IPS DF 6.9 (cell line): ENCODE data around the gene MC1R.
A peak's percentile ranks its signal among the peaks of the same experiment; 100 is the strongest.

Experiments
- DNase-seq: peaks from one replicate; pipeline ENCODE4 v3.0.0-alpha.2; 2013; ENCODE audit warnings: low read depth, low spot score
- H3K27ac ChIP-seq: one replicate; pipeline ENCODE4 v1.5.1; 2013; ENCODE audit warnings: low read length, control low read depth
- H3K27me3 ChIP-seq: 2 replicates; pipeline ENCODE4 v1.6.1; 2013; ENCODE audit warnings: mild to moderate bottlenecking, low read length; ENCODE audit not compliant: control insufficient read depth, insufficient read depth
- H3K36me3 ChIP-seq: 2 replicates; pipeline ENCODE4 v1.6.1; 2013; ENCODE audit warnings: low read length; ENCODE audit not compliant: control insufficient read depth, insufficient read depth
- H3K4me1 ChIP-seq: 2 replicates; pipeline ENCODE4 v1.6.1; 2013; ENCODE audit warnings: low read length; ENCODE audit not compliant: control insufficient read depth, insufficient read depth
- H3K4me3 ChIP-seq: 2 replicates; pipeline ENCODE4 v1.5.1; 2013; ENCODE audit warnings: mild to moderate bottlenecking, low read length
- H3K9me3 ChIP-seq: 2 replicates; pipeline ENCODE4 v1.6.1; 2013; ENCODE audit warnings: low read length, inconsistent platforms; ENCODE audit not compliant: control insufficient read depth, insufficient read depth
- WGBS: extraction: QIAGEN DNeasy Blood & Tissue Kit; methylation state at CpG from one replicate; pipeline ENCODE4 v1.1.7; 2013; ENCODE audit warnings: mixed read lengths, missing lambda C conversion rate; ENCODE audit not compliant: insufficient read length, insufficient coverage; 5-methylcytosine and 5-hydroxymethylcytosine counted together

Gene MC1R

DNA sequence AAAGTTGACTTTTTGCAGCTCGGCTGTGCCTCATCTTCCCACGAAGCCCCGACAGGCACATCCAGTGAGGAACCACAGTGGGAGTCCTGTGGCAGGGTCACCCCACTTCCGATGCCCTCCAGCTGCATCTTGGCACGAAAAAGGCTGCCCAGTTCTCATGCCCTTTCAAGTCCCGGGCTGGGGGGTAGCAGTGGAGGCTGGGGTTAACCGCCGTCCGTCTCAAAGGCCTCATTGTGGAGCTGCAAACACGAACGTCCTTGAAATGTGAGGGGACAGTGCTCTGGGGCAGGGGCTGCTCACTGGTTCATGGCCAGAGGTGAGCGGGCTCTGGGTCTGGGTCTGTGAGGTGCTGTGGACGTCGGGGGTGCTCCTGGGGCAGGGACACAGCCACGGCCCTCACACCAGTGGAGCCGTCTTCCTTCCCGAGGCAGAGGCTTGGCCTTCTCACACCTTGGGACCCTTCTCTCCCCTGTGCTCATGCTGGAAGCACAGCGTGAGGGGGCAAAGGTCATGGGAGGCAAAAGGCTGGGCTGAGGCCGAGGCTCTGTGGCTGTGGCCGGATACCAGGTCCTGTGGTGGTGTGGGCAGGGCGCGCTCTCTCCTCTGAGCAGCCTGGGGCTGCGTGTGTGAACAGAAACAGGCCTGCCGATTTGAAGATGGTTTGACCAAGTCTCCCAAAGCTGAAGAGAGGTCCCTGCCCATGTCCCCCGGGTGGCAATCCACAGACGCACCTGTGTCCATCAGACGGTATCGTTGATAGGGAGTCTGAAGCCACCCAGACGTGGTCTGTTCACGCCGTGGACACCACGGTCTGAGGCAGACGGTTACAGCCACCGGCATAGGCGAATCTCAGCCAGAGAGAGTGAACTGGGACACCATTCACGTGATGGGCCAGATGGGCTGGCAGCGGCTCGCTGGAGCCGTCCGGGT, 3.1 kb upstream of the MC1R start:
- H3K9me3 ChIP-seq: no peaks in the 10 kb centered on the region
- H3K4me1 ChIP-seq: peaks cover 5% of the 10 kb centered on the region
- H3K27ac ChIP-seq: no peak overlapping the region
- peaks cover 6% of the 10 kb centered on the region for H3K36me3 ChIP-seq
- no CpG with 5 or more reads among the region's 40 CpGs for WGBS
- DNase-seq: no peak
- H3K4me3 ChIP-seq: no peak overlapping the region
- H3K27me3 ChIP-seq: no peaks in the 10 kb centered on the region

DNA sequence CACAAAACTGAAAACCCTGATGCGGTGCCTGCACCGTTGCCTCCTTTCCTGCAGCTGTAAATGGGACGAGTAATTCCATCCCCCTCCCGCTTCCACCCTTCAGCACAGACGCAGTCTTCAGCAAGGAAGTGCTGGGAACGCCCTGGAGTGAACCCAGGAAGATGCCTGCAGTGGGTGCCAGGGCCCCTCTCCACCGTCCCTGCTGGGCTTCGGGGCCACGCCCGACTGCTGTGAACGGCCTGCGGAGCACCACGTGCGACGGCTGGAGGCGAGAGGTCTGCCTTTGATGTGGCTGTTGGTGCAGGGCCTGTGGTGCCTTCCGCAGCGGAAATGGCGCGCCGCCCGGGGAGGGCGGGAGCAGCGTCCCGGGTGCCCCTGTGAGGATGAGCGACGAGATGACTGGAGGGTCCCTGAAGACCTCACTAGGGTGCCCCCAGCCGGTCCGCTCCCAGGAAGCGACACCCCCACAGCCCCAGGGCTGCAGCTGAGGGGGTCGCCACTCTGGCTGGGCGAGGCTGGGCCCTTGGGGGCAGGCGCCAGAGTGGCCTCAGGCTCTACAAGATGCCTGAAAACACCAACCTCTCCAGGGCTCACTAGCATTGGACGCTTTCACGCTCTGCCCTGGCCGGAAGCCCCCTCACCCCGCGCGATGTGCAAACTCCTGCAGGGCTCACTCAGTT, 749 bp upstream of the MC1R start:
- DNase-seq: no peak
- H3K27ac ChIP-seq: no peak overlapping the region
- no CpG with 5 or more reads among the region's 39 CpGs for WGBS

DNA sequence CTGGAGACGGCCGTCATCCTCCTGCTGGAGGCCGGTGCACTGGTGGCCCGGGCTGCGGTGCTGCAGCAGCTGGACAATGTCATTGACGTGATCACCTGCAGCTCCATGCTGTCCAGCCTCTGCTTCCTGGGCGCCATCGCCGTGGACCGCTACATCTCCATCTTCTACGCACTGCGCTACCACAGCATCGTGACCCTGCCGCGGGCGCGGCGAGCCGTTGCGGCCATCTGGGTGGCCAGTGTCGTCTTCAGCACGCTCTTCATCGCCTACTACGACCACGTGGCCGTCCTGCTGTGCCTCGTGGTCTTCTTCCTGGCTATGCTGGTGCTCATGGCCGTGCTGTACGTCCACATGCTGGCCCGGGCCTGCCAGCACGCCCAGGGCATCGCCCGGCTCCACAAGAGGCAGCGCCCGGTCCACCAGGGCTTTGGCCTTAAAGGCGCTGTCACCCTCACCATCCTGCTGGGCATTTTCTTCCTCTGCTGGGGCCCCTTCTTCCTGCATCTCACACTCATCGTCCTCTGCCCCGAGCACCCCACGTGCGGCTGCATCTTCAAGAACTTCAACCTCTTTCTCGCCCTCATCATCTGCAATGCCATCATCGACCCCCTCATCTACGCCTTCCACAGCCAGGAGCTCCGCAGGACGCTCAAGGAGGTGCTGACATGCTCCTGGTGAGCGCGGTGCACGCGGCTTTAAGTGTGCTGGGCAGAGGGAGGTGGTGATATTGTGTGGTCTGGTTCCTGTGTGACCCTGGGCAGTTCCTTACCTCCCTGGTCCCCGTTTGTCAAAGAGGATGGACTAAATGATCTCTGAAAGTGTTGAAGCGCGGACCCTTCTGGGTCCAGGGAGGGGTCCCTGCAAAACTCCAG, 1.1 kb downstream of the MC1R start:
- peaks cover 14% of the 10 kb centered on the region for H3K4me1 ChIP-seq
- no CpG with 5 or more reads among the region's 52 CpGs for WGBS
- no peak for DNase-seq

More for the DNA sequence above, 749 bp upstream of the MC1R start:
- Histone ChIP-seq H3K4me1 (peaks cover 14% of the 10 kb centered on the region), H3K4me3 (peak overlapping the region; percentile 37), H3K36me3 (no peaks in the 10 kb centered on the region; the same call in 1 of the 2 replicates), H3K27me3 (no peaks in the 10 kb centered on the region), H3K9me3 (no peaks in the 10 kb centered on the region)

DNA sequence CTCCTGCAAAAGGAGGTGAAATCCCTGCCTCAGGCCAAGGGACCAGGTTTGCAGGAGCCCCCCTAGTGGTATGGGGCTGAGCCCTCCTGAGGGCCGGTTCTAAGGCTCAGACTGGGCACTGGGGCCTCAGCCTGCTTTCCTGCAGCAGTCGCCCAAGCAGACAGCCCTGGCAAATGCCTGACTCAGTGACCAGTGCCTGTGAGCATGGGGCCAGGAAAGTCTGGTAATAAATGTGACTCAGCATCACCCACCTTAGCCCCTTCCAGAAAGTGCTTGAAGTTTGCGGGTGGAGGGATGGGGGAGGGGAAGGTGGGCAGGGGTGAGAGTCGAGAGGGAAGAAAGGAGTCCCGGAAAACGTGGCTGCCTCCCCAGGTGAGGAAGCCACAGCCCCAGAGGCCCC, 2.1 kb downstream of the MC1R start:
- no CpG with 5 or more reads among the region's 6 CpGs for WGBS
- peaks cover 14% of the 10 kb centered on the region for H3K4me1 ChIP-seq
- H3K36me3 ChIP-seq: no peaks in the 10 kb centered on the region; the same call in 1 of the 2 replicates
- no peak overlapping the region for H3K4me3 ChIP-seq
- no peak for DNase-seq
- no peaks in the 10 kb centered on the region for H3K9me3 ChIP-seq
- no peak overlapping the region for H3K27ac ChIP-seq
- H3K27me3 ChIP-seq: no peaks in the 10 kb centered on the region

More for the DNA sequence above, 1.1 kb downstream of the MC1R start:
- H3K36me3 ChIP-seq: no peaks in the 10 kb centered on the region; the same call in 1 of the 2 replicates
- no peak overlapping the region for H3K27ac ChIP-seq
- no peak overlapping the region for H3K4me3 ChIP-seq
- no peaks in the 10 kb centered on the region for H3K27me3 ChIP-seq
- no peaks in the 10 kb centered on the region for H3K9me3 ChIP-seq

DNA sequence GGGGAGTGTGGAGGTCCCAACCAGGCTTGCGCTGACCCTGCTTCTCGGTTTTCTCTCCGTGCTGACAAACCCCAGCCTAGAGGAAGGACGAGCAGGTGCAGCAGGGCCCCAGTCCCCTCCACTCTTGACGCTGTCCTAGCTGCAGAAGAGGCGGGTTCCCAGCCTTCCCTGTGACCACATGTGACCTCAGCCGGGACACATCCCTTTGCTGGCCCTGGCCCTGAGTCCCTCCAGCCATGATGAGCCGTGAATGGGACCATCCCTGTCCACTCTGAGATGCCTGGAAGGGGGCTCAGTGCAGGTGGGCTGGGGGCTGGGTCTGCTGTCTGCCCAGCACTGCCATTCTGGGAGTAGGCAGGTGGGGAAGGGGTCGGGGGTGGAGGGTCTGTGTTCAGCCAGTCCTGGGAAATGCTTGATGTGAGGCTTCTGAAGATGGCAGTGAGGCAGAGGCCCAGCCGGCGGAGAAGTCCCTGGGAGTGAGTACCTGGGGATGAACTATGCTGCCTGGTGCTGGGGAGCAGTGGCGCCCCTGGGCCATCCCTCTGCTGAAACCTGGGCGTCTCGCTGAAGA, 2.6 kb downstream of the MC1R start:
- Histone ChIP-seq H3K36me3 (no peaks in the 10 kb centered on the region; the same call in 1 of the 2 replicates), H3K27ac (no peak overlapping the region), H3K4me3 (0 out of 2 replicates have a peak overlapping the region, but pooled peaks have one; percentile 2), H3K9me3 (no peaks in the 10 kb centered on the region), H3K27me3 (no peaks in the 10 kb centered on the region), H3K4me1 (peaks cover 14% of the 10 kb centered on the region)
- no peak for DNase-seq
- WGBS: no CpG with 5 or more reads among the region's 14 CpGs

DNA sequence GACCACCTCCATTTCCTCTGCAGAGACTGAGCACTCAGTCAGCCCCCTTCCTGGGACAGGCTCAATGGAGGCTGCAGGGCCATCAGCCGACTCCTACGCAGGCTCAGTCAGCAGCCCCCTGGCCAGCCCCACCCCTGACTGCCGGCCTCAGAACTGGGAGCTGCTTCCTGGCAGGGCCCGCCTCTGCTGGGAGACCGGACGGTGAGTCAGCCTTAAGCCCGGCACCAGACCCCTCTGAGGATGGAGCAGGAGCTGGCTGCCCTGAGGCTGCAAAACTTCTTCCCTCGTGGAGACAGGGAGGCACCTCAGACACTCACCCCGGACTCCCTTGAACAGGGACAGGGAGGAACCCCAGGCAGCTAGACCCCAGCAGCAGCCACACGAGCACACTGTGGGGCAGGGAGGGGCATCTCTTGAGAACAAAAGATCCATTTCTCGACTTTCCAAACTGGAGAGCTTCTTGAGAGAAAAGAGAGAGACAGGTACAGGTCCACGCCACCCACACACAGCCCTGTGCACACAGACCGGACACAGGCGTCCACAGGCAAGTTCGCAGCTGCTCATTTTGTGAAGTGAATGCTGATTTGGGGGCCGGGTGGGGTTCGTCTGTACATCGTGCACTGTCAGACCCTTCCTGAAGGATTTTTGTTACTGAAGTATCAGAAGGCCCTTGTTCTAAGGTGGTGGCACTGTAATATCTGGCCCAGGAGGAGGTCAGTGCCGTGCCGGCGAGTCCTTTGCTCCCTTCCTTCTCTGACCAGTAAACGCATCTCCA, 3.2 kb downstream of the MC1R start:
- WGBS: no CpG with 5 or more reads among the region's 22 CpGs
- no peak for DNase-seq
- Histone ChIP-seq H3K27me3 (no peaks in the 10 kb centered on the region), H3K9me3 (no peaks in the 10 kb centered on the region), H3K4me3 (peak overlapping the region; percentile 39; the same call in 1 of the 2 replicates), H3K4me1 (peaks cover 14% of the 10 kb centered on the region), H3K36me3 (no peaks in the 10 kb centered on the region; the same call in 1 of the 2 replicates), H3K27ac (no peak overlapping the region)

DNA sequence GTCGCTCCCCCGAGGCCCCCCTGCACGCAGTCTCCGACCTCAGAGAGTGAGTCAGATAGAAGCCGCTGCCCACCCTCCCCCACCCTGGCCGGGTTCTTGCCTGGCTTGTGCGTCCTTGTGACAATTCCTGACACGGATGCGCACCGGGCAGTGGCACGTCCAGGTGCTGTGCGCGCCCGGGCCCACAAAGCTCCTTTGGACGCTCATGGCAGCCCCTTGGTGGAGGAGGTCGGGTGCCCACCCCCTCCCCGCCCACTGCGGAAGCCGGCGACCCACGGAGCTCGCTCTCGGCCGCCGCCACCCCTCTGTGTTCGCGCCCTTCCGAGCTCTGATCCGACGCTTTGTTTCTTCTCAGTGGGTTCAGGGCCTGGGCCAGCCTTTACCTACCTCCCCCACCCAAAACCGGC, 3.8 kb downstream of the MC1R start:
- WGBS: no CpG with 5 or more reads among the region's 31 CpGs
- Histone ChIP-seq H3K9me3 (no peaks in the 10 kb centered on the region), H3K27me3 (no peaks in the 10 kb centered on the region), H3K4me1 (peaks cover 14% of the 10 kb centered on the region), H3K36me3 (no peaks in the 10 kb centered on the region; the same call in 1 of the 2 replicates), H3K27ac (no peak overlapping the region), H3K4me3 (peak overlapping the region; percentile 39)
- no peak for DNase-seq

DNA sequence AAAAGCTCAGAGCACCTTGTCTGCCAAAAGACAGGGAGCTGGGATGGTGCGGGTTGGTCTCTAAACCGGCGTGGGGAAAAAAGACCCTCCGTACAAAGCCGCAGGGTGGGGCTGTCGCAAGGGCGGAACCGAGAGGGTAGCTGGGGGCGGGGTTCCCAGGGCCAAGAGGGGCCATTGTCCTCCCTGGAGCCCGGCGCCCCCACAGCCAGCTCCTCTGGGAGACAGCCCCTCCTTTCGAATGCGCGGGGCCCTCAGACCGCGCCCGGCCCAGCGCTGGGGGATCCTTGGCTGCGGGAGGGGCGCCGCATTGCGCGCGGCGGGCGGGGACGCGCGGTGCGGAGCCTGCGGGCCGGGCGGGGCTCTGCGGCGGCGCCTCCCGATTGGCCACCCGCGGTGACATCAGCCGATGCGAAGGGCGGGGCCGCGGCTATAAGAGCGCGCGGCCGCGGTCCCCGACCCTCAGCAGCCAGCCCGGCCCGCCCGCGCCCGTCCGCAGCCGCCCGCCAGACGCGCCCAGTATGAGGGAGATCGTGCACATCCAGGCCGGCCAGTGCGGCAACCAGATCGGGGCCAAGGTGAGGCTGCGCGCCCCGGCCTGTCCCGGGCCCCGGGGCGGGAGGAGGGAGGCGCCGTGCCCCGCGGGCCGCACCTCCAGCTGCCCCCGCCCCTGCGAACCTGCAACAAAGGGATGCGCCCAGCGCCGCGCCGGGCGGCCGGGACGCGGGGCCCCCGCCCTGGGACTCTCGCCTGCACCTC, 4.4 kb downstream of the MC1R start, which contains the start of gene TUBB3:
Gene TUBB3, plus strand, starts transcription at position 459 of the 756 bp plus-strand sequence. Its CDS starts 60 bp downstream, at position 519.
- no peaks in the 10 kb centered on the region for H3K9me3 ChIP-seq
- no peak for DNase-seq
- H3K36me3 ChIP-seq: no peaks in the 10 kb centered on the region; the same call in 1 of the 2 replicates
- peaks cover 14% of the 10 kb centered on the region for H3K4me1 ChIP-seq
- no CpG with 5 or more reads among the region's 88 CpGs for WGBS
- H3K27me3 ChIP-seq: no peaks in the 10 kb centered on the region
- H3K27ac ChIP-seq: no peak within 1 kb of the TSS
- H3K4me3 ChIP-seq: peak within 1 kb of the TSS; percentile 39
